Panc1 (cell line): Measurements from ENCODE around the gene MED8. TPM values are rescaled to one million over a fixed set of nuclear protein-coding genes. Genes with fewer than 3 reads are reported as not detected.

Source experiments
- ATAC-seq: fragments of 200-7000 bp; cut with Tn5 transposase; 2 replicates; pipeline ENCODE4 v1.9.1; 2020; ENCODE audit warnings: mild to moderate bottlenecking, moderate library complexity
- BruUV-seq: library from RNA; stranded (reverse); fragments of 400-500 nt; replicated peaks from 2 replicates; lab custom pipeline; 2021; lab: Mats Ljungman, UMichigan
- CTCF ChIA-PET: fragments of 300-600 bp; sonication (Branson Sonifier 250); formaldehyde crosslinking; loops from one replicate; lab custom pipeline; 2022; ENCODE audit warnings: antibody characterized with exemption; lab: Charles Lee
- POLR2A ChIA-PET: fragments of 300-600 bp; sonication (Branson Sonifier 250); formaldehyde crosslinking; loops from one replicate; lab custom pipeline; 2022; ENCODE audit warnings: antibody characterized with exemption; lab: Charles Lee
- DNase-seq: peaks from one replicate; pipeline ENCODE4 v3.0.0-alpha.2; 2010; ENCODE audit warnings: low read depth, low spot score
- H3K27ac ChIP-seq: 2 replicates; pipeline ENCODE4 v1.5.1; 2011; ENCODE audit warnings: mild to moderate bottlenecking, low read length, inconsistent platforms
- H3K27me3 ChIP-seq: fragments of 200-500 bp; sonication (Bioruptor generic); 2 replicates; pipeline ENCODE4 v1.6.0; 2014; ENCODE audit warnings: low read length, inconsistent platforms; ENCODE audit not compliant: control insufficient read depth, insufficient read depth
- H3K36me3 ChIP-seq: fragments of 200-500 bp; sonication (Bioruptor generic); 2 replicates; pipeline ENCODE4 v1.5.1; 2014; ENCODE audit warnings: inconsistent platforms, mild to moderate bottlenecking, low read length, moderate library complexity; ENCODE audit not compliant: control insufficient read depth, insufficient read depth
- H3K4me1 ChIP-seq: 2 replicates; pipeline ENCODE4 v1.5.1; 2011; ENCODE audit warnings: inconsistent platforms, mild to moderate bottlenecking, low read length, moderate library complexity; ENCODE audit not compliant: control insufficient read depth, insufficient read depth
- H3K4me3 ChIP-seq, 2 experiments: 2 replicates each; pipeline ENCODE4 v1.5.1; 2011 to 2012; ENCODE audit warnings: low read depth in 2 of 2, low read length in 2 of 2, mild to moderate bottlenecking in 2 of 2, inconsistent platforms in 1 of 2, moderate library complexity in 1 of 2
- H3K9me3 ChIP-seq: fragments of 200-500 bp; sonication (Bioruptor generic); 2 replicates; pipeline ENCODE4 v1.5.1; 2014; ENCODE audit warnings: low read depth, mild to moderate bottlenecking, inconsistent platforms, low read length, moderate library complexity; ENCODE audit not compliant: control insufficient read depth, insufficient read depth
- POLR2AphosphoS5 ChIP-seq: IDR thresholded peaks from 2 replicates; pipeline ENCODE4 v1.6.1; 2012; ENCODE audit warnings: mild to moderate bottlenecking, low read depth, low read length, moderate library complexity
- REST ChIP-seq, 2 experiments: IDR thresholded peaks; 2 replicates each; pipeline ENCODE4 v1.6.1; 2011 to 2012; ENCODE audit warnings: low read depth in 2 of 2, control low read depth in 1 of 2, low read length in 1 of 2, mild to moderate bottlenecking in 1 of 2, moderate library complexity in 1 of 2; ENCODE audit not compliant: insufficient read depth in 1 of 2
- SIN3A ChIP-seq: IDR thresholded peaks from 2 replicates; pipeline ENCODE4 v1.6.1; 2012; ENCODE audit warnings: low read depth, mild to moderate bottlenecking, low read length, moderate library complexity, borderline replicate concordance; ENCODE audit not compliant: insufficient read depth
- TCF7L2 ChIP-seq: IDR thresholded peaks from 2 replicates; pipeline ENCODE4 v1.6.1; 2011; ENCODE audit warnings: mild to moderate bottlenecking, low read depth, low read length, inconsistent platforms
- in situ Hi-C: cut with HindIII; loops from 2 replicates; pipeline ENCODE4 v1.10.0; 2016; ENCODE audit warnings: low sequenced_read_pairs, low pct_unique_long_range_greater_than_20kb
- intact Hi-C: fragments of 100-400 bp; cut with micrococcal nuclease; formaldehyde crosslinking; loops from one replicate; pipeline ENCODE4 v1.10.0; 2022; ENCODE audit not compliant: unreplicated experiment
- total RNA-seq: library from RNA; stranded (reverse); gene quantifications from one replicate; pipeline ENCODE4 v1.2.1, GENCODE V29; 2021; ENCODE audit not compliant: unreplicated experiment
- TF ChIP-seq, protein P1 (sequence below): fragments of 450-650 bp; IDR thresholded peaks from 2 replicates; pipeline ENCODE4 v1.5.1; 2017; ENCODE audit warnings: mild to moderate bottlenecking

The MED8 gene
- total RNA-seq, 1 experiment from 2014 or later = 50.8 TPM

GRCh38 chr1:43421396-43421795 lies 31.8 kb upstream of the MED8 start:
- Histone ChIP-seq H3K27ac (no peak overlapping the region), H3K9me3 (no peaks in the 10 kb centered on the region), H3K27me3 (no peaks in the 10 kb centered on the region), H3K4me3 (no peak overlapping the region), H3K4me1 (no peaks in the 10 kb centered on the region), H3K36me3 (peaks cover 3% of the 10 kb centered on the region; the same call in 1 of the 2 replicates)
- intact Hi-C loops (no loop called here), in situ Hi-C loops (no loop called here)
- no TSS peak for BruUV-seq
- ATAC-seq (no peak), DNase-seq (no peak)
- CTCF ChIA-PET = no interaction called here
- POLR2A ChIA-PET = no interaction called here
- TF ChIP-seq TCF7L2 (no peak), POLR2AphosphoS5 (no peak), SIN3A (no peak), REST (IDR thresholded peaks at IDR 0.05; ENCODE audit: insufficient read depth in 1 of 2, low read depth in 2 of 2, low read length in 1 of 2) (no peak)
- TF ChIP-seq, protein P1, sequence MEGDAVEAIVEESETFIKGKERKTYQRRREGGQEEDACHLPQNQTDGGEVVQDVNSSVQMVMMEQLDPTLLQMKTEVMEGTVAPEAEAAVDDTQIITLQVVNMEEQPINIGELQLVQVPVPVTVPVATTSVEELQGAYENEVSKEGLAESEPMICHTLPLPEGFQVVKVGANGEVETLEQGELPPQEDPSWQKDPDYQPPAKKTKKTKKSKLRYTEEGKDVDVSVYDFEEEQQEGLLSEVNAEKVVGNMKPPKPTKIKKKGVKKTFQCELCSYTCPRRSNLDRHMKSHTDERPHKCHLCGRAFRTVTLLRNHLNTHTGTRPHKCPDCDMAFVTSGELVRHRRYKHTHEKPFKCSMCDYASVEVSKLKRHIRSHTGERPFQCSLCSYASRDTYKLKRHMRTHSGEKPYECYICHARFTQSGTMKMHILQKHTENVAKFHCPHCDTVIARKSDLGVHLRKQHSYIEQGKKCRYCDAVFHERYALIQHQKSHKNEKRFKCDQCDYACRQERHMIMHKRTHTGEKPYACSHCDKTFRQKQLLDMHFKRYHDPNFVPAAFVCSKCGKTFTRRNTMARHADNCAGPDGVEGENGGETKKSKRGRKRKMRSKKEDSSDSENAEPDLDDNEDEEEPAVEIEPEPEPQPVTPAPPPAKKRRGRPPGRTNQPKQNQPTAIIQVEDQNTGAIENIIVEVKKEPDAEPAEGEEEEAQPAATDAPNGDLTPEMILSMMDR = no peak

- DNase-seq (no peak), ATAC-seq (no peak)
- H3K27me3 ChIP-seq = no peaks in the 10 kb centered on the region
- no peaks in the 10 kb centered on the region for H3K4me1 ChIP-seq
- no peak overlapping the region for H3K4me3 ChIP-seq
- no peak overlapping the region for H3K27ac ChIP-seq
- H3K36me3 ChIP-seq = peaks cover 3% of the 10 kb centered on the region; the same call in 1 of the 2 replicates
- BruUV-seq = no TSS peak
- CTCF ChIA-PET = no interaction called here
- in situ Hi-C loops = no loop called here
- no peak for TF ChIP-seq REST (IDR thresholded peaks at IDR 0.05; ENCODE audit: insufficient read depth in 1 of 2, low read depth in 2 of 2, low read length in 1 of 2)
- no peak for TF ChIP-seq TCF7L2
- TF ChIP-seq POLR2AphosphoS5 = no peak
- TF ChIP-seq, protein P1 = no peak
- no peak for TF ChIP-seq SIN3A
- H3K9me3 ChIP-seq = no peaks in the 10 kb centered on the region
- POLR2A ChIA-PET = no interaction called here
- intact Hi-C loops = no loop called here
Measured at GRCh38 chr1:43420874-43421273, 31.3 kb upstream of the MED8 start.
